BLaER1 (cell line): ENCODE results near the gene LYST.
A peak's percentile ranks its signal among the peaks of the same experiment; 100 is the strongest.

ENCODE experiments used
- H3K27ac ChIP-seq: shearing (Covaris generic); formaldehyde crosslinking; 2 replicates; pipeline ENCODE4 v1.8.1; 2022
- H3K27me3 ChIP-seq: shearing (Covaris generic); formaldehyde crosslinking; 2 replicates; pipeline ENCODE4 v1.8.1; 2022
- H3K36me3 ChIP-seq: shearing (Covaris generic); formaldehyde crosslinking; 2 replicates; pipeline ENCODE4 v1.8.1; 2022
- H3K4me1 ChIP-seq: shearing (Covaris generic); formaldehyde crosslinking; 2 replicates; pipeline ENCODE4 v1.8.1; 2022
- H3K4me2 ChIP-seq: shearing (Covaris generic); formaldehyde crosslinking; 2 replicates; pipeline ENCODE4 v1.8.1; 2022
- H3K4me3 ChIP-seq: shearing (Covaris generic); formaldehyde crosslinking; 2 replicates; pipeline ENCODE4 v1.8.1; 2022
- H3K9ac ChIP-seq: shearing (Covaris generic); formaldehyde crosslinking; 2 replicates; pipeline ENCODE4 v1.8.1; 2022
- H3K9me3 ChIP-seq: shearing (Covaris generic); formaldehyde crosslinking; 2 replicates; pipeline ENCODE4 v1.8.1; 2022
- H4K20me1 ChIP-seq: shearing (Covaris generic); formaldehyde crosslinking; 2 replicates; pipeline ENCODE4 v1.8.1; 2022
- Cebpa-rat ChIP-seq: shearing (Covaris generic); IDR thresholded peaks from 2 replicates; pipeline ENCODE4 v1.8.1; 2022

Gene LYST

DNA sequence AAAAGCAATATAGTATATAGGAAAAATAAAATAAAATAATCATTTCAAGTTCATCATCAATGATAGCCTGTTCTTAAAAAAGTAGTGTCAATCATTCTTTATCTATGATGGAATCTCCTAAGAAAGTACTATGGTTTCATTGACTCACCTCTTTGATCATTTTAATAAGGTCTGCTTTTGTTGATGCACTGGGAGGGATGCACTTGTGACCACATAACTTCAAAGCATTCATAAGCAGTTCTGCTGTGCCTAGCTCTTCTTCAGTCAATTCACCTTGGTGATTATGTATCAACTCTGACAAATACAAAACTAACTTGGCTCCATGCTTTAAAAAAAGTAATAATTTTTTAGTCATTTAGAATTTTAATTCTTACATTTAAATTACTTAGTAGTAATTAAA lies 132.4 kb downstream of the LYST start:
- no peak for TF ChIP-seq Cebpa-rat
- H3K27ac ChIP-seq = no peak overlapping the region
- no peaks in the 10 kb centered on the region for H3K9me3 ChIP-seq
- H3K4me1 ChIP-seq = no peaks in the 10 kb centered on the region
- H4K20me1 ChIP-seq = no peaks in the 10 kb centered on the region
- no peak overlapping the region for H3K9ac ChIP-seq
- no peak overlapping the region for H3K4me3 ChIP-seq
- H3K36me3 ChIP-seq = peaks cover 10% of the 10 kb centered on the region; the same call in 1 of the 2 replicates
- H3K4me2 ChIP-seq = no peak overlapping the region
- H3K27me3 ChIP-seq = no peaks in the 10 kb centered on the region

DNA sequence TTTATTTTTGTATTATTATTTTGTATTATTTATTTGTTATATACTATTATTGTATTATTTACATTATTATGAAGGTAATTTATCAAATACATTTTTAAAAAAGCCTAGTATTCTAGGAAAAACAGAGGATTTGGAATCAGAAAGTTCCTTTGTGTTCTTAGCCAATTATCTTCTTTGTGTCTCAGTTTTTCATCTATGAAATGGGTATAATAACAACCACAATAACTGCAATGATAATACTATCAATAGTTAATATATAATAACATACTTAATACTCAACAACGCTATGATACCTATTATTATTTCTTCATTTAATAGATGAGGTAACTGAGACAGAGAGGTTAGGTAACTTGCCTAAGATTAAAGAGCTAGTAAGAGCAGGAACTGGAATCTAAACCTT lies 136.7 kb downstream of the LYST start:
- H3K4me1 ChIP-seq = no peaks in the 10 kb centered on the region
- H3K4me3 ChIP-seq = no peak overlapping the region
- no peak overlapping the region for H3K4me2 ChIP-seq
- H4K20me1 ChIP-seq = no peaks in the 10 kb centered on the region
- H3K9me3 ChIP-seq = no peaks in the 10 kb centered on the region
- H3K9ac ChIP-seq = no peak overlapping the region
- no peaks in the 10 kb centered on the region for H3K27me3 ChIP-seq
- no peak for TF ChIP-seq Cebpa-rat
- H3K27ac ChIP-seq = no peak overlapping the region
- H3K36me3 ChIP-seq = peaks cover 4% of the 10 kb centered on the region; the same call in 1 of the 2 replicates

DNA sequence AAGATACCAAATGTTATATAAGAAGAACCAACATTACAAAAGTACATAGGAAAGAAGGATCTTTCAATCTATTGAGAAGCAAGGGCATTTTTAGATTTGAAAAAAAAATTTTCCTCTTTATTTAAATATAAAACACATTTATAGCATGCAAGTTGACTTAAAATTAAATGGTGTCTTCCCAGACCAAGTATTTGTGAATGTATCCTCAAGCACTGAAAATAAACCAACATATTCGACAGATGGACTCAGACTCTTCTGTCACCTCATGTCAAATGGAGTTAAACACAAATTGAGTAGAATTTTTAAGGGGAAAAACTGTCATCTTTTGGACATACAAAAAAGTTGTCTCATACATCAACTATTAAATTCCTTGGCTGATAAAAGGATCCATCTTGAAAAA lies 140.1 kb downstream of the LYST start:
- H3K27me3 ChIP-seq = no peaks in the 10 kb centered on the region
- H3K4me3 ChIP-seq = no peak overlapping the region
- H3K9ac ChIP-seq = no peak overlapping the region
- H3K4me1 ChIP-seq = no peaks in the 10 kb centered on the region
- TF ChIP-seq Cebpa-rat = no peak
- no peak overlapping the region for H3K27ac ChIP-seq
- H4K20me1 ChIP-seq = no peaks in the 10 kb centered on the region
- no peak overlapping the region for H3K4me2 ChIP-seq
- H3K9me3 ChIP-seq = no peaks in the 10 kb centered on the region
- H3K36me3 ChIP-seq = peaks cover 19% of the 10 kb centered on the region

GRCh38 chr1:235725434-235725833 lies 141.3 kb downstream of the LYST start:
- TF ChIP-seq Cebpa-rat = no peak
- Histone ChIP-seq H3K4me2 (no peak overlapping the region), H4K20me1 (no peaks in the 10 kb centered on the region), H3K4me3 (no peak overlapping the region), H3K36me3 (peaks cover 21% of the 10 kb centered on the region), H3K9ac (no peak overlapping the region), H3K4me1 (no peaks in the 10 kb centered on the region), H3K27ac (no peak overlapping the region), H3K27me3 (no peaks in the 10 kb centered on the region), H3K9me3 (no peaks in the 10 kb centered on the region)

- Histone ChIP-seq H3K9me3 (no peaks in the 10 kb centered on the region), H3K4me1 (no peaks in the 10 kb centered on the region), H4K20me1 (no peaks in the 10 kb centered on the region), H3K27me3 (no peaks in the 10 kb centered on the region), H3K27ac (no peak overlapping the region), H3K36me3 (peaks cover 21% of the 10 kb centered on the region), H3K4me2 (no peak overlapping the region), H3K9ac (no peak overlapping the region), H3K4me3 (no peak overlapping the region)
- TF ChIP-seq Cebpa-rat = no peak
These were observed 142.0 kb downstream of the LYST start for GRCh38 chr1:235724730-235725129.

GRCh38 chr1:235722858-235723257 lies 143.8 kb downstream of the LYST start:
- Histone ChIP-seq H3K4me2 (no peak overlapping the region), H3K4me1 (no peaks in the 10 kb centered on the region), H3K9ac (no peak overlapping the region), H3K36me3 (peaks cover 27% of the 10 kb centered on the region), H3K9me3 (no peaks in the 10 kb centered on the region), H3K4me3 (no peak overlapping the region), H3K27ac (no peak overlapping the region), H4K20me1 (no peaks in the 10 kb centered on the region), H3K27me3 (no peaks in the 10 kb centered on the region)
- TF ChIP-seq Cebpa-rat = no peak

DNA sequence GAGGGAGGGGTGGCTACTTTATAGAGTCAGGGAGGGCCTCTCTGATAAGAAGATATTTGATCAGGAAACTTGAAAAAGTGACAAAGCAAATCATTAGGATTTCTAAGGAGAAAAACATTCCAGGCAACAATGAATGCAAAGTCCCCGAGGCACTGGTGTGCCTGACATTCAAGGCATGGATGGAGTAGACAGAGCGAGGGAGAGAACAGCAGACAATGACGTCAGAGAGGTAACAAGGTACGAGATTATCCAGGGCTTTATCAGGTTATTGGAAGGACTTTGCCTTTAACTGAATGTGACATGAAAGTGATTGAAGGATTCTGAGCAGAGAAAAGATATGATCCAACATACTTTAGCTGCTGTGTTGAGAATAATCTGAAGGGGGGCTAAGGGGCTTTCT lies 144.7 kb downstream of the LYST start:
- Histone ChIP-seq H4K20me1 (no peaks in the 10 kb centered on the region), H3K4me3 (no peak overlapping the region), H3K36me3 (peaks cover 27% of the 10 kb centered on the region), H3K27ac (no peak overlapping the region), H3K4me2 (no peak overlapping the region), H3K9me3 (no peaks in the 10 kb centered on the region), H3K4me1 (no peaks in the 10 kb centered on the region), H3K9ac (no peak overlapping the region), H3K27me3 (no peaks in the 10 kb centered on the region)
- no peak for TF ChIP-seq Cebpa-rat

DNA sequence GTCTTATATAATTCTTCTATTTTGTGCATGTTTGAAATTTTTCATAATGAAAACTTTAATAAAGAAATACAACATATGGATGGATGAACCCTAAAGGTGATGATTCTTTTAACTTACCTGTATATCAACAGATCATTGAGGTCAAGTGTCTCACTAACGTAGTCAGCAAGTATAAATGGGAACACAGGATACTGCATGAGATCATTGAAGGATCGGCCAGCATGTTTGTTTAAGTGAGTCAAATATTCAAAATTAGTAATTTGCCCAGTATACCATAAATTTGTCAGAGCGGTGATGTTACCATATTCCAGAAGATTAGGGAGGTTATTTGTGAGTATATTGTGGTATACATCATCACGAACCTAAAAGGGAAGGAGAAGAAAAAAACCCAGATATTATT lies 146.2 kb downstream of the LYST start:
- no peak overlapping the region for H3K27ac ChIP-seq
- no peaks in the 10 kb centered on the region for H4K20me1 ChIP-seq
- no peak overlapping the region for H3K4me2 ChIP-seq
- H3K4me3 ChIP-seq = no peak overlapping the region
- H3K9ac ChIP-seq = no peak overlapping the region
- TF ChIP-seq Cebpa-rat = no peak
- H3K4me1 ChIP-seq = no peaks in the 10 kb centered on the region
- H3K36me3 ChIP-seq = peaks cover 28% of the 10 kb centered on the region
- no peaks in the 10 kb centered on the region for H3K9me3 ChIP-seq
- no peaks in the 10 kb centered on the region for H3K27me3 ChIP-seq

GRCh38 chr1:235714205-235714897 lies 152.4 kb downstream of the LYST start:
- Histone ChIP-seq H3K27me3 (no peaks in the 10 kb centered on the region), H3K36me3 (peaks cover 13% of the 10 kb centered on the region), H3K4me1 (peaks cover 11% of the 10 kb centered on the region), H3K4me3 (no peak overlapping the region), H3K27ac (no peak overlapping the region), H3K9ac (no peak overlapping the region), H3K4me2 (no peak overlapping the region), H3K9me3 (no peaks in the 10 kb centered on the region), H4K20me1 (no peaks in the 10 kb centered on the region)
- no peak for TF ChIP-seq Cebpa-rat

GRCh38 chr1:235712812-235713211 lies 153.9 kb downstream of the LYST start:
- Histone ChIP-seq H3K9me3 (no peaks in the 10 kb centered on the region), H3K4me1 (peaks cover 11% of the 10 kb centered on the region)

GRCh38 chr1:235710687-235711086 lies 156.0 kb downstream of the LYST start:
- H3K4me2 ChIP-seq = peak overlapping the region; percentile 57

More at GRCh38 chr1:235712812-235713211, 153.9 kb downstream of the LYST start:
- Histone ChIP-seq H3K36me3 (peaks cover 18% of the 10 kb centered on the region; the same call in 1 of the 2 replicates), H3K4me3 (no peak overlapping the region), H3K27ac (no peak overlapping the region), H3K27me3 (no peaks in the 10 kb centered on the region), H3K9ac (no peak overlapping the region), H3K4me2 (no peak overlapping the region), H4K20me1 (no peaks in the 10 kb centered on the region)
- TF ChIP-seq Cebpa-rat = no peak

More at GRCh38 chr1:235710687-235711086, 156.0 kb downstream of the LYST start:
- Histone ChIP-seq H3K9me3 (no peaks in the 10 kb centered on the region), H3K27ac (no peak overlapping the region), H4K20me1 (no peaks in the 10 kb centered on the region), H3K36me3 (peaks cover 18% of the 10 kb centered on the region; the same call in 1 of the 2 replicates), H3K4me3 (no peak overlapping the region), H3K27me3 (no peaks in the 10 kb centered on the region), H3K4me1 (peaks cover 11% of the 10 kb centered on the region), H3K9ac (no peak overlapping the region)
- TF ChIP-seq Cebpa-rat = no peak
